GM12891 (cell line): ENCODE data around the gene RBM38.

Experiments
- POLR2A ChIP-seq: IDR thresholded peaks from 2 replicates; pipeline ENCODE4 v1.6.1; 2011; ENCODE audit warnings: low read depth, low read length, control low read depth
- POLR2AphosphoS5 ChIP-seq: IDR thresholded peaks from 2 replicates; pipeline ENCODE4 v1.6.1; 2011; ENCODE audit warnings: low read depth, low read length, control low read depth
- POU2F2 ChIP-seq: IDR thresholded peaks from 2 replicates; pipeline ENCODE4 v1.6.1; 2011; ENCODE audit warnings: low read depth, mild to moderate bottlenecking, control low read depth, low read length, moderate library complexity
- SPI1 ChIP-seq: IDR thresholded peaks from 2 replicates; pipeline ENCODE4 v1.6.1; 2011; ENCODE audit warnings: low read depth, low read length, control low read depth
- TAF1 ChIP-seq: IDR thresholded peaks from 2 replicates; pipeline ENCODE4 v1.6.1; 2011; ENCODE audit warnings: low read depth, low read length, control low read depth

- no peak for TF ChIP-seq POLR2A
- no peak for TF ChIP-seq POLR2AphosphoS5
- TF ChIP-seq POU2F2: no peak
- TF ChIP-seq SPI1: no peak
- TF ChIP-seq TAF1: no peak
These were observed 44.7 kb upstream of the RBM38 start for GRCh38 chr20:57346477-57346876.
